Islet precursor cell (in vitro differentiated cells): Measurements from ENCODE around the gene LRFN2.

Experiments
- DNase-seq: peaks from one replicate; pipeline ENCODE4 v3.0.0-alpha.2; 2018

The LRFN2 gene

DNA sequence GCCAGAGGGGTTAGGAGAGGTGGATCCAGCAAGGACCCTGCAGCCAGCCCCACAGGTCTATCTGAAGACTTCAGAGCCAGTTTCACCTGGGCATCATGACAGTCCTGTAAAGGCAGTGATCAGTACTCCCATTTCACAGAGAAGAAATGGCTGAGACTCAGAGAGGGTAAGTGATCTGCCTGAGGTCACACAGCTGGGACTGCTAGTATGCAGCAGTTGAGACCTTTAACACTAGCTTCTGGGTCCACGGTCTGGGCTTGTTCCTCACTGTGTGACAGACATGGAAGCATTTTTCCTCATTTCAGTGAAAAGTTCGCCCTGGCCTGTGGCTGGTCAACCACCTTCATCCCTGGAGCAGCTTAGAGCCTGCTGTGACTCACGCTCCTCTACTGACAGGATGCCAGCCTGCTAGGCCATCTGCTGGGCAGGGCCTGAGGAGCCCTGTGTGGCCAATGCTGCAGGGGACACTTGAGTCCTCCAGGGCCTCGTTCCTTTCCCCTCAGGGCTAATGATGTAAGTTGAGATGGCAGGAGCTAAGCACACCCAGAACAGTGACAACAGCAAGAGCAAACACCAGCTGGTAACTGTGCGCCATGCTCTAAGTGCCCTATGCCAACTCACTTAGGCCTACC, 192.0 kb downstream of the LRFN2 start:
- DNase-seq: peak; percentile 43

DNA sequence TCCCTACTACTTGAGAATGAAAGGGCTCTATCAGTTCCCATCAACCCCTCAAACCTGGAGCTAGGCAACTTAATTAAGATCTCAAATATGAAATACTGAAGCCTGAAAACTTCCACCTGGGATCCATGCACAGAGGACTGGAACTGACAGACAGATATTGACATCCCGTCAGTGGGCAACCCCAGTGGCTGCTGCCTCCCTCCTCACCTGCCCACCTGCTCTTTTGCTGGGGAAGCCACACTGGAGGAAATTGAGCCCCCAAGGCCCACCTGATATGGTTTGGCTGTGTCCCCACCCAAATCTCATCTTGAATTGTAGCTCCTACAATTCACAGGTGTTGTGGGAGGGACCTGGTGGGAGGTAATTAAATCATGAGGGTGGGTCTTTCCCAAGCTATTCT, 192.8 kb downstream of the LRFN2 start:
- DNase-seq: no peak

DNA sequence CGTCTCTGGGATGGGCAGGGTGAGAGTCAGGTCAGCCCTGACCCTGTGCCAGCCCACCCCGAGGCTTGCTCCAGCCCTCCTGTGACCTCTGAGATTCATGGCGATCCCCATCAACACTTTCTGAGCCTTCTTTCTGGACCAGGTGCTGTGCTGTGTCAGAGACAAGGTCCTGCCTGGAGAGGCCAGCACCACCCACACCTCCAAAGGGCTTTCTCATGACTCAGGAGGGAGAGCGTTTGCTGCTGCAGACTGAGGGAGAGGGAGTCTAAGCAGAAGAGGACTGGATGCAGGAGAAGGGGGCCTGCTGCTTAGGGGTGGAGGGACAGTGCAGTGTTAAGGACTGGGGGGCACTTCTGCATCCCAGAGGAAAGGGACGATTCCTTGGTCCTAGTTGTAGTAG, 193.5 kb downstream of the LRFN2 start:
- DNase-seq: peak; percentile 49

DNA sequence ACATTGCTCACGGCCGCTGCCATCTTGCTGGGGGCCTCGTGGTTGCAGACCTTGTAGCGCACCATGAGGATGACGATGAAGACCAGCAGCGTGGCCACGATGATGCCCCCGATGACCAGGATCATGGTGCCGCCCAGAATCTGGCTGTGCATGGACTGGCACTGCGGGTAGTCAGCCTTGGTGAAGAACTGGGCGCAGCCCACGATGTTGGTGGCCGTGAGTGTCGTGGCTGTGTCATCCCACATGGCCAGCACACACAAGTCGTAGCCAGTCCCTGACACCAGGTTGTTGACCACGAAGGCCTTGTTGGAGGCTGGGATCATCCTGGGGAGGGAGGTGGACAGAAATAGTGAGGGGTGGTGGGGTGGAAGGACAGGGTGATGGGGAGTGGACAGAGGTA, 194.6 kb downstream of the LRFN2 start:
- DNase-seq: no peak

DNA sequence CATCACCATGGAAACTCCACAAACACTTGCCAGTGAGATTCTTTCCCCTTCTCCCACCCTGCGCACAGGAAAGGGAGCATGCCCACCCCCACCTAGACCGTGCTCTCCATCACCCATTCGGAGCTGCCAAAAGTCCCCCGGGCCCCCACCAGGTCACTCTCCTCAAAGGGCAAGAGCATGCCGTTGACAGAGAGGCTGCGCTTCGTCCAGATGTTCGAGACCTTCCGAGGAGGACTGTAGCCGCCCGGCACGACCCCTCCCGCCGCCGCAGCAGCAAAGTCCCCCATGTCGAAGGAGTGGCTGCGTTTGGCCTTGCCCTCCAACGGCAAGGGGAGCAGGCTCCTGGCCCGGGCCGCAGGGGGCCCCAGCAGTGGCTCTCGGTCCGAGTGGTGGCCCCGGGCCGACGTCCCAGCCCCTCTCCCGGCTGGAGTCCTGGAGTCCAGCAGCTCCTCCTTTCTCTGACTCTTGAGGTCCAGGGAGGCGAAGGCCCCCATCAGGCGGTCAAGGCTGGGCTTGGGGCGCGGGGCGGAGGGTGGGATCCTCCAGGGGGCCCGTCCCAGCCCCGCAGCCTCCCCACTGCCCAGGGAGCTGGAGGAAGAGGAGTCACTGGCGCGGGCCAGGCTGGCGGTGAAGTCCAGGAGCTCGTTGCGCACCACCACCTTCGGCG, 195.2 kb downstream of the LRFN2 start:
- DNase-seq: peak; percentile 43

DNA sequence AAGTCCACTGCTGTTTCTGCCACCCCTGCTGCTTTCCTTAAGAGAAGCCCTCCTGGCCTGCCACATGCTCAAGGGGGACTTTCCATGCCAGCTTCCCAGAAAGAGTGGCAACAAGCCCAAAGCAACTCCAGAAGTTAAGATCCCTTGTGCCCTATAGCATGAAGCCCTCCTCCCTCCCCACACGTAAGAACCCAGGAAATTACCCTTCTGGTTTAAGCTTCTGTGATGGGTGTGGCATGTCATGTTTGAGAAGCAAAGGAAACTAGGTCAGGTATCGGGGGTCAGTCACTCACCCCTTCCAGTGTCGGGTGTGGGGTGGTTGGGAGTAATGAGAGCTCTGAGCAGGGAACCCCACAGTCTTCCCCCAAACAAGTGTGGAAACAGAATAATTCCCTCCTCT, 196.1 kb downstream of the LRFN2 start:
- peak; percentile 32 for DNase-seq

DNA sequence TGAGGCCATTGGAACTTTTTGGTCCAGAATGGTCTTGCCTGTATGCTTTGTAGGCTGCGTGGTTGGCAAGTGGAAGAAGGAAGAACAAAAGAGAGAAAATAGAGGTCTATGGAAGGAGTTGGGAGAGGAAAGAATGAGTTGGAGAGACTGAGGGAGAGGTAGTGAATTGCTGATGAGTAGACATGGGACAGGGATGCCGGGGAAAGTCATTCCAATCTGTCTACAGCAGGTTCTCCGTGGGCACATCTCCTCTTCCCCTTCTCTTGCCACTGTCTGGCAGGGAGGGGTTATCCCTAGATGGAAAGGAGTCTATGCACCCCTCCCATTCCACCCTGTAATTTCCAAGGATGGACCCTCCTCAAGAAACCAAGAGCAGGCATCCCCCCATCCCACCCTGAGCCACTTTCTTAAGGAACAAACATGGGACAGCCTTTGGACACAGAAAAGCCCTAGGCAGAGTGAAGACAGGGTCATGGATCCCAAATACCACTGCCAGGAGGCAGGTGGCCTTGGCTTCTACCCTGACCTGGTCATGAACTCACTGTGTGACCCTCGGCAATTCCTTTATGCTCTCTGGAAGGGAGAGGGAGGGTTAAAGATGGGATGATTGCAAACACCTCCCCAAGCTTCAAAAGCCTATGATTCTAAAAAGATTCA, 196.9 kb downstream of the LRFN2 start:
- peak; percentile 14 for DNase-seq

DNA sequence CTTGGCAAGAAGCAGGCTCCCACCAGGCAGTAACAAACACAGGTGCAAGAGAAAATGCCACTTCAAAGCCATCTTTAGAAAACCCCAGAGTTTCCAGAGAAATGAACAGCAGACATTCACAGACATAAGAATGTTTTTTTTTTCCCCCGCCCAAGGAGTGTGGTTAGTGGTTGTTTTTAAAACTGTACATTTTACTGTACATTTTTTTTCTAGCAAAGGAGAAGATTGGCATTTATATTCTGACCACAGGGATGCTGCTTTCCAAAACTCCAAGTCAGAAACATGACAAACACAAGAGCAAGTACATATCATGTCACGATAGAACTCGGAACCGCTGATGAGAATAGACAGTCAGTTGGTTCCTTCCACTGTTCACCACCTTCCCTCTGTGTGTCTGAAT, 197.9 kb downstream of the LRFN2 start:
- DNase-seq: no peak

DNA sequence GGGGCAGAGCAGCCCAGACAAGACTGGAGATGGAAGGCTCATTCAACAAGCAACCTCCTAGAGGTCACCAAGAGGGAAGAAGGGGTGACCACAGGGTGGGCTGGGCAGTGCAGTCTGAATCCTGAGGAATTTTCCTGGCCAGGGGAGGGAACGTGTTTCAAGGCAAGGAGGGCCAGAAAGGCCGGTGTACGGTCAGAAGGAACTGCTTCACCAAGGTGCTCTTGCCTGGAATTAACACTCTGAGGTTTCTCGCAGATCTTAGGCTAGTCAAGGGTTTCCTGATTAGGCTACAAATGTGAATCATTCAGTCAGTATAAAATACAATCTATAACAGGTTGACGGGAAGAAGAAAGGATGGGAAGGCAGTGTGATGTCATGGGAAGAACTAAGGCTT, 199.3 kb downstream of the LRFN2 start:
- DNase-seq: peak; percentile 22

DNA sequence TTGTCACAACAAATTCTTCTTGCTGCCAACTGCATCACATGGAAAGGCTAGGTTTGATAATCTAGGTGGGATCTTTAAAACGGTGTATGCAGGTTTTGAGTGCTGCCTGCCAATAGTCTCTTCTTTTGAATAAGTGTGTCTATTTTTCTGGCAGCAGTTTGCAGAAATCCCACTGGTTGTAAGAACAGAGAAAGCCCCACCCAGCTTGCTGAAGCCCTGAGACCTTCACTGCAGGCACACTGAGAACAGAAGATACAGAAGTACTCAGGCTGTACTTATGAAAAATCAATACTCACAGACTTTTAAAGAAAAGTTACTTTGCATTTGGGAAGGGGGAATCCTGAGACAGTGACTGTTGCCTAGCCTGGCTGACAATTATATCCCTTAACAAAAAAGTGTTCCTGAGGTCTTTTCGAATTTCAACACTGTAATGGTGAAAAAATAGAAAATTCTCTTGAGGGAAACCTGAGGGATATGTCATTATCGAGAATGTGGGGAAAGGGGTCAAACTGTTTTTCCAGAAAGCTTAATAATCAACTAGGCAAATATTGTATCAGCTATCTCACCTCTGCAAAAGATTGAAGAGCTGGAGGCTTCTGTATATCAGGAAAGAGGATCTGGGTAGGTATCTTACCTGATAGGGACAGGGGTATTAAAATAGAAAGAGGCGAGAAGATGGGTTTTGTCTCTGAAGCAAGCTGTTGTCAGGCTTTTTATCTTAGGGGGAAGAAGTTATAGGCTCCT, 199.9 kb downstream of the LRFN2 start:
- DNase-seq: peak; percentile 25

DNA sequence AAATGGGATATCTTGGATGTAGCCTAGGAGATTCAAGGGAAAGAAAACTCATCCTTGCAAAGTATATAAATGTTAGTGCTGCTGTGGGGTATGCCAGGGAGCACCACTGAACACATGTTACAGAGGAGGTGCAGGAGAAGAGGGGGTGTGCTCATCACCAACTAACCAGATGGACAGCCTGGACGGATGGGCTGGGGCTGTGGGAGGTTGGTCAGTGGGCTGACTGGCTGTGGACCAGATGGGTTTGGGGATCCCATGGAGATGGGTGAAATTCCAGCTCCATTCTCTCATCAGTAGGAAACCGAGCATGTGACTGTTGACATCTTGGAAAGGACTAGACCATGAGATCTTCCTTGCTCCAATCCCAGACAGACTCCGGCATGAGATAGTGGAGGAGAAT, 201.0 kb downstream of the LRFN2 start:
- peak; percentile 28 for DNase-seq

DNA sequence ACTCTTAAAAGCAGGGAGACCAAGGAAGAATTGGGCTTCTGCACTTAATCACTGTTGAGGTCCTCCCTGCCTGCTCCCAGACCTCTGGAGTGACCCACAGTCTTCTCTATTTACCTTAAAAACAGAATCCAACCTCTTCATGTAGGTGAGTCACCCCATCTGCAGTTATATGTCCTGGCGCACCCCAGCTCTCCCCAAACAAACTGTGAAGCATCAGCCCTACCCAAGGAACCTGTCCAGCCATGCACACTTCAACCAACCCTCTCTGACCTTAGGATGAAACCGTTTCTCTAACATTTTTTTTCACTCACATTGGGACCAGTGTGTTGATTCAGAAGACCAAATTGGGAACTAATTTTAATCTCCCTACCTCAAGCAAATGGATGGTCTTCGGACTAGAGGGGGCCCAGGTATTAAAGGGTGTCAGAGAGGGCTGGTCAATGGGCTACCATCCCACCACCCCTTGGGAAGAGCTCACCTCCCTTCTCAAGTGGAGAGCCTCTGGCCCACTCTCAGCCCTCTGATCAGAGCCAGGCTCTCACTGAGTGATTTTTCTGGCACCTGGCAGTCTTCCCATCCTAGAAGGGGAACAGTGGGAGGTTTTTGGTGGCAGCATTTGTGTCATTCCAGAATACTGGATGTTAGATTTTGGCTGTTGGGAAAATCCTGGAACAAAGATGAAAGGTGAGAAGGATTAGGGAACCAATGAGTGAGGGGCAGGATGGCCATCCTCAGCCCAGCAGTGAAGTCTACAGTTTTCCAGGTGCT, 203.6 kb downstream of the LRFN2 start:
- peak; percentile 17 for DNase-seq

DNA sequence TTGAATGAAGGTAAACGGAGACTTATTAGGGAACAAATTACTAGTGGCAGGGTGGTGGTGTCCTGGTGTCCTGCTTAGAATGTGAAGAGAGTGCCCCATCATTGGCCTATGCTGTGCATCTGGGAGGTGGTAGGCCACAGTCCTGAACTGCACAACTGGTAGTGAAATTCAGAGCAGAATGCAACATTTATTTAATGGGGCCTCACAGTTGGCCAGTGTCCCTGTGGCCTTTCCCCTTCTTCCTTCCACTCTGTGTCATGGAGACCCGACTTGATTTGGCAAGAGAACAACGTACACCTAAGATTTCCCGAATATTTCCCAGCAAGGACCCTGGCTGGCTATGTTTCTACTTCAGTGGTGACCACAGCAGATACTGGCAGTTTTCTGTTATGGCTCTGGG, 206.9 kb downstream of the LRFN2 start:
- DNase-seq: peak; percentile 8

DNA sequence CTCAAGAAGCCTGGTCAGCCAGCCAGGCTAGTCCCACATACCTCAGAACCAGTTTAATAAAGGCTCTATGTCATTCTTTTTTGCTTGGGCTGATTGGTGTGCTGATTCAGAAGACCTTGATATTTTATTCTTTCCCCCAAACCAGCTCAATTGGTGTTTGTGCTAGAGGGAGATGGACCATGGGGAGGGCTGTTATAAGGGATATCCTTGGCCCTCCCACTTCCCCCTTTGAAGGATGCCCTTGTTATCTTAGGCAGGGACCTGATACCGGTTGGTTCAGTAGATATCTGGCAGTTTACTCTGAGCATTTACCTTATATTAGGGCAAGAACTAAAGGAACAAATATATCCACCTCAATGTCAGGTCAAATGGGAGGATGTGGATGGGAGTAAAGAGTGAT, 207.4 kb downstream of the LRFN2 start:
- DNase-seq: no peak

DNA sequence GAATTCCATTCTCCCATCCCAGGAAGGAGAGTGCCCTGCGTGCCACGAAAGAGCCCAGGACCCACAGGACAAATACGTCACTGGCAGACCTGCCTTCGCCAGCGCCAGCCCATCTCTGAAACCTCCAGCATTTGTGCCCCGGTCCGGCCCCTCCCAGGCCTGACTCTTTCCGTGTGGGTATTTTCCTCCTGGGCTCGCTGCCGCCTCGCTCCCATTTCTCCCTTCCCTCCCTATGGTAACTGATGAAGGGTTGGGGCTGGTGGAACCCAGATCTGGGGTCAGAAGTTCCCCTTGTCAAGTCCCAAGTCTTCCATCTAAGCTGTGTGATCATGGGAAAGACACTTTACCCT, 208.5 kb downstream of the LRFN2 start:
- peak; percentile 35 for DNase-seq

DNA sequence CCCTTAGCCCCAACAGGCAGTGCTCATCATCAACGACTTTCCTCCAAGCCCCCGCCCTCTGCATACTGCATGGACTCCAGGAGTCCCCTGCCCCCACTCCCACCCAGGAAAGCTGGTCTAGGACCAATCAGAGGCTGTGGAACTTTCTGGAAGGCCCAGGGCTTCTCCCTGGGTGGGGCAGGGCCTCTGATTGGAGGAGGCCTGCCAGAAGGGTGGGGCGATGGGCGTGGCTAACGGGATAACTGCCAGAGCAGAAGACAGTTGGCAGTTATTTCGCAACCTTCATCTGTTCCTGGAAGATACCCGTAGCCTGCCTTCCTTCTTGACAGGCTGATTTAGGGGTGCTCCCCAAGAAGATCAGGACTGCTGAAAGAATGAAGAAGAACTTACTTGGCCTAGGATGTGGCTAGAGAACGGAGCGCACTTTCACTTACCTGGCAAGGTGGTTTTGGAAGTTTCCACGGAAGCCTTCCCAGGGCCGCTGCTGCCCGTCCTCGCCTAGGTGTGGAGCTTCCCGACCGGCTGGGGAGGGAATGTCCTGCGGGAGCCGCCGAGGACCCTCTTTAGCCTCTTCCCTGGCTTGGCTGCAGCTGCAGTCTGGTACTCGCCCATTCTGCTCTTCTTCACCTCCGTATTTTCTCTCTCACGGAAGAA, 209.0 kb downstream of the LRFN2 start:
- DNase-seq: peak; percentile 37

DNA sequence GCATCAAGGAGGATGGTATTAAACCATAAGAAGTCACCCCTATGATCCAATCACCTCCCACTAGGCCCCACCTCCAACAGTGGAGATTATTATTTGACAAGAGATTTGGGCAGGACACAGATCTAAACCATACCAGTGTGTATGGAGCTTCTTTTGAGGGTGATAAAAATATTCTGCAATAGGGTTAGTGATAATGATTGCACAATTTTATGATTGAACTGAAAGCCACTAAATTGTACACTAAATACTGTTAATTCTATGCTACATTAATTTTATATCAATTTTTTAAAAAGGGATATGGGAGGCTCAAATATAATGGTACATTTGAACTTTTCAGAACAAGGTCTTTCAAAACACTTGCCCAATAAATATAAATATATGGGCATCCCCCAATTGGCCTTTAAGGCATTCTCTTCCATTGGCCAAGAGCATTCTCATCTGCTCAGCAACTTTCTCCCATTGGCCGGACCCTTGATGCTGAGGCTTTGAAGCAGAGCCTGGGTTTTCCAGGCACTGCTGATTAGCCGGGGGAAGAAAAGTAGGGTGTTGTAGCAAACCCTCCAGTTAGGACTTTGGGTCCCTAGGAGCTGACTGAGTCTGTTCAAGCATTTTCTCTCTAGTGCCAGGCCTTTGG, 209.9 kb downstream of the LRFN2 start:
- DNase-seq: peak; percentile 12

DNA sequence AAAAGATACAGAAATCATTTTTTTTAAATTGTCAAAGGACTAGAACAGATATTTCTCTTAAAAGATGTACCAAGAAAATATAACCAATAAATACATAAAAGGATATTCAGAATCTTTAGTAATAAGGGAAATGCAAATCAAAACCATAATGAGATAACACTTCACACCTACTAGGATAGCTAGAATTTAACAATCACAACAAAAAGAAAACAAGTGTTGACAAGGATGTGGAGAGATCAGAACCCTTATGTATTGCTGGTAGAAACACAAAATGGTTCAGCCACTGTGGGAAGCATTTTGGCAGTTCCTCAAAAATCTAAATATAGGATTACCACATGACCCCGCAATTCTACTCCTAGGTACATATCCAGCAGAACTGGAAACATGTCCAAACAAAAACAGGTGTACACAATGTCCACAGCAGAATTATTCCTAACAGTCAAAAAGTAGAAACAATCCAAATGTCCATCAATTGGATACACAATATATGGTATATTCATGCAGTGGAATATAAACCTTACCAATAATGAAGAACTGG, 211.0 kb downstream of the LRFN2 start:
- DNase-seq: no peak

DNA sequence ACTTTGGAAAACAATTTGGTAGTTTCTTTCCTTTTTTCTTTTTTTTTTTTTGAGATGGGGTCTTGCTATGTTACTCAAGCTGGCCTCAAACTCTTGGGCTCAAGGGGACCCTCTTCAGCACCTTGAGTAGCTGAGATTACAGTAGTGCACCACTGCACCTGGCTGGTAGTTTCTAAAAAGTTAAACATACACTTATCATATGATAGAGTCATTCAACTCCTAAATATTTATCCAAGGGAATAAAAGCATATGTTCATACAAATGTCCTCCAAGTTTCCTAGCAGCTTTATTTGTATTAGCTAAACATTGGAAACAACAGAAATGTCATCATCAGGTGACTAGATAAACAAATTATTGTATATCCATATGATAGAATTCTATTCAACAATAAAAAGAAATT, 213.9 kb downstream of the LRFN2 start:
- no peak for DNase-seq

DNA sequence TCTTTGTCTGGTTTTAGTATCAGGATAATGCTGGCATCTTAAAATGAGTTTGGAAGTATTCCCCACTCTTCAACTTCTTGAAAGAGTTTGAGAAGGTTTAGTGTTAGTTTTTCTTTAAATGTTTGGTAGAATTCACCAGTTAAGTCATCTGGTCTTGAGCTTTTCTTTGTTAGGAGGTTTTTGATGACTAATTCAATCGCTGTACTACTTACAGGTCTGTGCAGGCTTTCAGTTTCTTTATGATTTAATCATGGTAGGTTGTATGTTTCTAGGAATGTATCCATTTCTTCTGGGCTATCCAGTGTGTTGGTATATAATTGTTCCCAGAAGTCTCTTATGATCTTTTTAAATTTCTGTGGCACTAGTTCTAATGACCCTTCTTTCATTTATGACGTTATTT, 215.5 kb downstream of the LRFN2 start:
- no peak for DNase-seq

DNA sequence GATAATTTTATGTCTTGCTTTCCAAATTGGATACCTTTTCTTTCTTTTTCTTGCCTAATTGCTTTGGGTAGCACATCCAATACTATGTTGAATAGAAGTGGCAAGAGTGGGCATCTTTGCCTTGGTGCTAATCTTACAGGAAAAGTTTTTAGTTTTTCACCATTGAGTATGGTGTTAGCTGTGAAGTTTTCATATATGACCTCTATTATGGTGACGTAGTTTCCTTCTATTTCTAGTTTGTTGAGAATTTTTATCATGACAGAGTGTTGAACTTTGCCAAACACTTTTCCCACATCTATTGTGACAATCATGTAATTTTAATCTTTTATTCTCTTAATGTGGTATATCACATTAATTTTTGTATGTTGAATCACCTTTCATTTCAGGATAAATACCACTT, 216.1 kb downstream of the LRFN2 start:
- DNase-seq: no peak

DNA sequence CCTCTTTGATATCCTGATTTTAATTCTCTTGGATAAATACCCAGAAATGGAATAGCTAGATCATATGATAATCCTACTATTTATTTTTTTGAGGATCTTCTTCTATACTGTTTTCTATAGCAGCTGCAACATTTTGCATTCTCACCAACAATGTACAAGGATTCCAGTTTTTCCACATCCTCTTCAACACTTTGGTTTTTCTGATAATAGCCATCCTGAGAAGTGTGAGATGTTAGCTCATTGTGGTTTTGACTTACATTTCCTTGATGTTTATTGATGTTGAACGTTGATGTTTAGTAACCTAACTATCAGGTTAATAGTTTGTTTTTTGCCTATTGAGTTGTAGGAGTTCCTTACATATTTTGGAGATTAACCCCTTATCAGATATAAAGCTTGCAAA, 217.3 kb downstream of the LRFN2 start:
- DNase-seq: no peak
